Loucy (cell line): ENCODE results near the gene ANKRD39.
A peak's percentile ranks its signal among the peaks of the same experiment; 100 is the strongest.

Experiments
- H2AFZ ChIP-seq: fragments of 200-600 bp; sonication (generic); 2 replicates; pipeline ENCODE4 v1.6.0; 2016; ENCODE audit warnings: antibody characterized with exemption, mild to moderate bottlenecking, low read length, moderate library complexity
- H3F3A ChIP-seq: fragments of 200-600 bp; 2 replicates; pipeline ENCODE4 v1.6.0; 2016; ENCODE audit warnings: antibody characterized with exemption, low read depth, mild to moderate bottlenecking
- H3K27me3 ChIP-seq: fragments of 200-600 bp; sonication (generic); 2 replicates; pipeline ENCODE4 v1.6.1; 2014; ENCODE audit warnings: low read length, mild to moderate bottlenecking; ENCODE audit not compliant: insufficient read depth, poor library complexity, severe bottlenecking
- H3K36me3 ChIP-seq: fragments of 200-600 bp; sonication (generic); 2 replicates; pipeline ENCODE4 v1.6.1; 2016; ENCODE audit warnings: low read length; ENCODE audit not compliant: insufficient read depth
- H3K4me1 ChIP-seq: fragments of 200-600 bp; sonication (generic); 2 replicates; pipeline ENCODE4 v1.5.1; 2014; ENCODE audit warnings: low read length, mild to moderate bottlenecking; ENCODE audit not compliant: insufficient read depth, poor library complexity, severe bottlenecking
- H3K4me2 ChIP-seq: fragments of 200-600 bp; sonication (generic); 2 replicates; pipeline ENCODE4 v1.6.0; 2014; ENCODE audit warnings: antibody characterized with exemption, low read length, low read depth, mild to moderate bottlenecking; ENCODE audit not compliant: poor library complexity, severe bottlenecking
- H3K4me3 ChIP-seq: fragments of 200-600 bp; sonication (generic); 2 replicates; pipeline ENCODE4 v1.5.1; 2014; ENCODE audit warnings: low read length, mild to moderate bottlenecking, mixed read lengths; ENCODE audit not compliant: poor library complexity, severe bottlenecking
- H3K79me2 ChIP-seq: fragments of 200-600 bp; sonication (generic); 2 replicates; pipeline ENCODE4 v1.6.1; 2014; ENCODE audit warnings: low read length; ENCODE audit not compliant: insufficient read depth
- H3K9ac ChIP-seq: fragments of 200-600 bp; sonication (generic); 2 replicates; pipeline ENCODE4 v1.6.0; 2014; ENCODE audit warnings: mild to moderate bottlenecking, low read depth, low read length, moderate library complexity; ENCODE audit not compliant: poor library complexity, severe bottlenecking
- H3K9me2 ChIP-seq: fragments of 200-600 bp; sonication (generic); replicated peaks from 2 replicates; pipeline ENCODE4 v1.6.1; 2016; ENCODE audit warnings: low read depth, low read length, mixed read lengths
- H3K9me3 ChIP-seq: fragments of 200-600 bp; sonication (generic); 2 replicates; pipeline ENCODE4 v1.6.1; 2014; ENCODE audit warnings: mild to moderate bottlenecking, antibody characterized with exemption, low read length, low read depth; ENCODE audit not compliant: insufficient read depth
- H4K20me1 ChIP-seq: fragments of 200-600 bp; sonication (generic); 2 replicates; pipeline ENCODE4 v1.6.0; 2014; ENCODE audit warnings: antibody characterized with exemption, low read length, mild to moderate bottlenecking; ENCODE audit not compliant: insufficient read depth, poor library complexity, severe bottlenecking
- EZH2phosphoT487 ChIP-seq: fragments of 200-600 bp; IDR thresholded peaks from 2 replicates; pipeline ENCODE4 v1.6.1; 2018; ENCODE audit warnings: antibody characterized with exemption, mild to moderate bottlenecking, moderate library complexity, borderline replicate concordance
- TF ChIP-seq, protein P1 (sequence below): fragments of 200-600 bp; sonication (generic); conservative IDR thresholded peaks from 2 replicates; pipeline ENCODE4 v1.5.1; 2014; ENCODE audit warnings: mild to moderate bottlenecking, antibody characterized with exemption, low read length

The ANKRD39 gene

DNA sequence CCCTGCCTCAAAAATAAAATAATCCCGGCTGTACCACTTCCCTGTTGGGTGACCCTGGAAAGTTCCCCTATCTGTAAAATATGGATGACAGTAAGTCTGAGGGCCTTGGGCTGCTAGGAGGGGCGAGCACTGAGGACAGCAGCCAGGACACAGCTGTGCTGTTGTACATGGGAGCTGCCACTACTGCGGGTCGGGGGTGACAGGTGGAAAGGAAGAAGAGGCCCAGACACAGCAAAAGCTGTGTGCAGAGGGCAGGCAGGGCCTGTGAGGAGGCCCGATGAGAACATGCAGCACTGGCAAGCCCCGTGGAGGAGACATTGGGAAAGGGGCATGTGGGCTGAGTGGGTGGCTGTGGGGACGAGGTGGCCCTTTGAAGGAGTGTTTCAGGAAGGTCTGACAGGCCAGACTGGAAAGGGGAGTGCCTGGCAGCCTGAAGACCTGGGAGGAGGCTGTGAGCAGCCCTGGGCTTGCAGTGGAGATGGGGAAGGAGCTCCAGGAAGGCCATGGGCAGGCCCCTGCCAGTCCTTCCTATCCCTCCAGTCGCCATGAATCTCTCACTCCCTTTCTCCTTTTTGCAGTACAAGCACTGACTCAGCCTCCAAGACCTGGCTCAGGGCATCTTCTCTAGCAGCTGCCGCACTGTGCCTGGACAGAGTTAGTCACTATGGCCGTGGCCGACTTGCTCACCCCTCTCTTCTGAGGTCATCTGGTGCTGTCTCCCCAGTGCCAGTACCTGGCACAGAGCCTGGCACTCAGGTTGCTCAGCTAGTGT lies 41.0 kb upstream of the ANKRD39 start:
- H2AFZ ChIP-seq = 0 out of 2 replicates have a peak overlapping the region, but pooled peaks have one; percentile 6
- no peaks in the 10 kb centered on the region for H3F3A ChIP-seq
- H3K4me3 ChIP-seq = no peak overlapping the region
- no peak overlapping the region for H3K9ac ChIP-seq
- no peaks in the 10 kb centered on the region for H3K9me3 ChIP-seq
- peaks cover 31% of the 10 kb centered on the region for H3K4me1 ChIP-seq
- no peaks in the 10 kb centered on the region for H3K27me3 ChIP-seq
- no peaks in the 10 kb centered on the region for H4K20me1 ChIP-seq
- no peak for TF ChIP-seq EZH2phosphoT487
- TF ChIP-seq, protein P1, sequence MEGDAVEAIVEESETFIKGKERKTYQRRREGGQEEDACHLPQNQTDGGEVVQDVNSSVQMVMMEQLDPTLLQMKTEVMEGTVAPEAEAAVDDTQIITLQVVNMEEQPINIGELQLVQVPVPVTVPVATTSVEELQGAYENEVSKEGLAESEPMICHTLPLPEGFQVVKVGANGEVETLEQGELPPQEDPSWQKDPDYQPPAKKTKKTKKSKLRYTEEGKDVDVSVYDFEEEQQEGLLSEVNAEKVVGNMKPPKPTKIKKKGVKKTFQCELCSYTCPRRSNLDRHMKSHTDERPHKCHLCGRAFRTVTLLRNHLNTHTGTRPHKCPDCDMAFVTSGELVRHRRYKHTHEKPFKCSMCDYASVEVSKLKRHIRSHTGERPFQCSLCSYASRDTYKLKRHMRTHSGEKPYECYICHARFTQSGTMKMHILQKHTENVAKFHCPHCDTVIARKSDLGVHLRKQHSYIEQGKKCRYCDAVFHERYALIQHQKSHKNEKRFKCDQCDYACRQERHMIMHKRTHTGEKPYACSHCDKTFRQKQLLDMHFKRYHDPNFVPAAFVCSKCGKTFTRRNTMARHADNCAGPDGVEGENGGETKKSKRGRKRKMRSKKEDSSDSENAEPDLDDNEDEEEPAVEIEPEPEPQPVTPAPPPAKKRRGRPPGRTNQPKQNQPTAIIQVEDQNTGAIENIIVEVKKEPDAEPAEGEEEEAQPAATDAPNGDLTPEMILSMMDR = no peak
- H3K79me2 ChIP-seq = no peaks in the 10 kb centered on the region
- H3K9me2 ChIP-seq = no peaks in the 10 kb centered on the region
- H3K4me2 ChIP-seq = no peak overlapping the region
- H3K36me3 ChIP-seq = no peaks in the 10 kb centered on the region

- no peak overlapping the region for H3K4me2 ChIP-seq
- H2AFZ ChIP-seq = no peak overlapping the region
- no peaks in the 10 kb centered on the region for H3K9me2 ChIP-seq
- H4K20me1 ChIP-seq = no peaks in the 10 kb centered on the region
- H3K4me1 ChIP-seq = peaks cover 26% of the 10 kb centered on the region
- no peaks in the 10 kb centered on the region for H3F3A ChIP-seq
- H3K9ac ChIP-seq = no peak overlapping the region
- H3K4me3 ChIP-seq = no peak overlapping the region
- no peaks in the 10 kb centered on the region for H3K79me2 ChIP-seq
- TF ChIP-seq, protein P1 = no peak
- TF ChIP-seq EZH2phosphoT487 = no peak
- H3K9me3 ChIP-seq = no peaks in the 10 kb centered on the region
- H3K36me3 ChIP-seq = no peaks in the 10 kb centered on the region
- H3K27me3 ChIP-seq = no peaks in the 10 kb centered on the region
Observed at GRCh38 chr2:96898135-96898505, 40.3 kb upstream of the ANKRD39 start.

- no peaks in the 10 kb centered on the region for H3K79me2 ChIP-seq
- no peak overlapping the region for H3K9ac ChIP-seq
- 0 out of 2 replicates have a peak overlapping the region, but pooled peaks have one; percentile 5 for H2AFZ ChIP-seq
- no peaks in the 10 kb centered on the region for H3K9me3 ChIP-seq
- no peaks in the 10 kb centered on the region for H3K36me3 ChIP-seq
- H3F3A ChIP-seq = no peaks in the 10 kb centered on the region
- no peak overlapping the region for H3K4me3 ChIP-seq
- peaks cover 26% of the 10 kb centered on the region for H3K4me1 ChIP-seq
- TF ChIP-seq, protein P1 = no peak
- no peak for TF ChIP-seq EZH2phosphoT487
- no peaks in the 10 kb centered on the region for H4K20me1 ChIP-seq
- H3K27me3 ChIP-seq = no peaks in the 10 kb centered on the region
- H3K4me2 ChIP-seq = no peak overlapping the region
- H3K9me2 ChIP-seq = no peaks in the 10 kb centered on the region
Observed at GRCh38 chr2:96897491-96898134, 39.8 kb upstream of the ANKRD39 start.
